Adrenal gland (tissue), 12 donors: ENCODE measurements around the gene WDR35. TPM values are rescaled to one million over a fixed set of nuclear protein-coding genes. Genes with fewer than 3 reads are reported as not detected.

Experiments used
- DNase-seq, 7 donors: peaks; one replicate each; pipeline ENCODE4 v3.0.0-alpha.2; 2019 to 2020
- H3K27ac ChIP-seq, 5 donors: fragments of 200-600 bp; sonication (generic) in 4 of 5; 1 replicate in 3 of 5; 2 replicates in 2 of 5; pipeline versions ENCODE4 v1.5.1 to v1.8.0; 2016 to 2020; ENCODE audit warnings: mild to moderate bottlenecking in 1 of 5
- H3K27me3 ChIP-seq: fragments of 200-600 bp; 2 replicates; pipeline ENCODE4 v1.8.0; 2021
- H3K36me3 ChIP-seq, 2 donors: fragments of 200-600 bp; replicated peaks in 1 of 2; 1 replicate in 1 of 2; 2 replicates in 1 of 2; pipeline versions ENCODE4 v1.5.1 to v1.8.0; 2018 to 2022
- H3K4me1 ChIP-seq, 2 donors: fragments of 200-600 bp; replicated peaks in 1 of 2; 1 replicate in 1 of 2; 2 replicates in 1 of 2; pipeline versions ENCODE4 v1.5.1 to v1.8.0; 2018 to 2021
- H3K4me3 ChIP-seq, 4 donors: fragments of 200-600 bp; sonication (generic) in 3 of 4; one replicate each; pipeline ENCODE4 v1.5.1; 2016 to 2018
- H3K9me3 ChIP-seq, 3 donors: fragments of 200-600 bp; sonication (generic) in 1 of 3; replicated peaks in 1 of 3; 1 replicate in 2 of 3; 2 replicates in 1 of 3; pipeline versions ENCODE4 v1.5.1 to v1.8.0; 2016 to 2021
- POLR2A ChIP-seq, 2 donors: fragments of 450-650 bp; IDR thresholded peaks; one replicate each; pipeline ENCODE4 v1.6.1; 2017; ENCODE audit warnings: antibody characterized with exemption in 2 of 2, mild to moderate bottlenecking in 2 of 2, moderate library complexity in 1 of 2
- WGBS, 4 donors: extraction: QIAGEN DNeasy Blood & Tissue Kit in 2 of 4; methylation state at CpG; one replicate each; pipeline versions ENCODE4 v1.1.5 to v1.1.7; 2013 to 2017; 5-methylcytosine and 5-hydroxymethylcytosine counted together
- intact Hi-C, 2 donors: fragments of 100-400 bp; cut with DNase I; formaldehyde crosslinking; loops; one replicate each; pipeline versions ENCODE4 v1.14.1 to v1.15.0; 2022 to 2023
- polyA plus RNA-seq, 3 donors: library from polyadenylated mRNA; stranded (reverse); fragments of 200-250 nt in 2 of 3; fragments of 350-450 nt in 1 of 3; fragmentation: Illumina TruSeq in 1 of 3; extraction: RNeasy Lipid Tissue Mini Kit (QIAGEN cat#74804) in 1 of 3; gene quantifications; one replicate each; pipeline ENCODE4 v1.2.3, GENCODE V29; 2013 to 2014
- total RNA-seq, 9 donors: library from RNA; depleted of rRNA in 4 of 9; stranded (reverse); fragments of >200 nt in 4 of 9; fragments of 120-200 nt in 1 of 9; fragmentation: NEBNext Ultra II Directional in 1 of 9; extraction: Animal tissue kit (Norgen Biotek cat#: 25700) in 1 of 9; gene quantifications; one replicate each; pipeline versions ENCODE4 v1.1.0 to v1.2.4, GENCODE V29; 2013 to 2023
- TF ChIP-seq, protein P1 (sequence below), 6 experiments: fragments of 450-650 bp in 4 of 6; fragments of 200-600 bp in 2 of 6; sonication (generic) in 1 of 6; IDR thresholded peaks; 1 replicate in 5 of 6; 2 replicates in 1 of 6; pipeline versions ENCODE4 v1.5.1 to v1.8.0; 2016 to 2021; ENCODE audit warnings: antibody characterized with exemption in 6 of 6, mild to moderate bottlenecking in 2 of 6, moderate library complexity in 1 of 6
- donor health status: healthy with polysubstance abuse.
- donor health status: Bipolar disorder and iron deficiency.
- donor health status: DM: yes; HTN: yes; CAD: no.
- donor health status: DM: no; HTN: no; CAD: no.
- donor health status: DM: no; HTN: no; CAD: no.
- donor health status: DM: yes; HTN: yes; CAD: no.

Gene WDR35
- total and polyA plus RNA-seq, 12 donors, result 3.7 to 14.4 (median 9.9) TPM

DNA sequence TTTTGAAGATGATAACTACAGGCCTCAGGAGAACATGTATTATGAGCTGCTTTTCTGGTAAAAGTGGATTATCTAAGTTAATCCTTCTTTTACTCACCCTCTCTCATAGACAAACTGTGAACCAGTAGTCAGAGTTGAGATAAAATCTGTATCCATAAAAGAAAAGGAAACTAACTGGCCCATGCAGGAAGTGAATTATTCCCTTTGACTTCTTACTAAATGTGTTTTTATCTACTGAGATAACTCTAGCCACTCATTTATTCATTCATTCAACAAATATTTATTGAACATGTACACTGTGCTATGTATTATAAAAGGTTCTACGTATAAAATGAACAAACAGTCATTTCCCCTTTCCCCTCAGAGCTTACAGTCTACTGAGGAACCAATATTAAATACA, 10.0 kb downstream of the WDR35 start:
- peaks cover 0 to 8% of the 10 kb centered on the region in 2 donors for H3K36me3 ChIP-seq

DNA sequence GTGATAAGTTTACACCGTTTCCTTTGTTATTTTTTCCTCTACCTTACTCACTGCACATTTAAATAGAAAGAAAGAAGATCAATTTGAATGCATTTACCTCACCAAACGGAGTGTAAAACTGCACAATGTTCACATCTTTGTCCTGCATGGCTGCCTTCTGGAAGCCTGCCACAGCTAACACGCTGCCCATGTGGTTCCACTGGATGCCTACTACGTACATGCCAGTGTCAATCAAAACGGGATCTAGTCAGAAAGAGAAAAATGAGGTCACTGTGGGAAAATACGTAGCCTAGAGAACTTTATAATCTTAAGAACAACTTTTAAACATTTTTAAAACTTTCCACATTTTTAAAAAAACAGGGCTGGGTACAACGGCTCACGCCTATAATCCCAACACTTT, 16.4 kb downstream of the WDR35 start:
- DNase-seq, result no peak
- Histone ChIP-seq H3K27me3 (no peaks in the 10 kb centered on the region), H3K4me3 (no peak overlapping the region), H3K4me1 (no peaks in the 10 kb centered on the region), H3K36me3 (peaks cover 0 to 20% of the 10 kb centered on the region in 2 donors), H3K9me3 (no peaks in the 10 kb centered on the region), H3K27ac (no peak overlapping the region)
- intact Hi-C loops, result no loop called here
- TF ChIP-seq POLR2A (IDR thresholded peaks at IDR 0.05), result no peak
- TF ChIP-seq, protein P1, sequence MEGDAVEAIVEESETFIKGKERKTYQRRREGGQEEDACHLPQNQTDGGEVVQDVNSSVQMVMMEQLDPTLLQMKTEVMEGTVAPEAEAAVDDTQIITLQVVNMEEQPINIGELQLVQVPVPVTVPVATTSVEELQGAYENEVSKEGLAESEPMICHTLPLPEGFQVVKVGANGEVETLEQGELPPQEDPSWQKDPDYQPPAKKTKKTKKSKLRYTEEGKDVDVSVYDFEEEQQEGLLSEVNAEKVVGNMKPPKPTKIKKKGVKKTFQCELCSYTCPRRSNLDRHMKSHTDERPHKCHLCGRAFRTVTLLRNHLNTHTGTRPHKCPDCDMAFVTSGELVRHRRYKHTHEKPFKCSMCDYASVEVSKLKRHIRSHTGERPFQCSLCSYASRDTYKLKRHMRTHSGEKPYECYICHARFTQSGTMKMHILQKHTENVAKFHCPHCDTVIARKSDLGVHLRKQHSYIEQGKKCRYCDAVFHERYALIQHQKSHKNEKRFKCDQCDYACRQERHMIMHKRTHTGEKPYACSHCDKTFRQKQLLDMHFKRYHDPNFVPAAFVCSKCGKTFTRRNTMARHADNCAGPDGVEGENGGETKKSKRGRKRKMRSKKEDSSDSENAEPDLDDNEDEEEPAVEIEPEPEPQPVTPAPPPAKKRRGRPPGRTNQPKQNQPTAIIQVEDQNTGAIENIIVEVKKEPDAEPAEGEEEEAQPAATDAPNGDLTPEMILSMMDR (IDR thresholded peaks at IDR 0.05), result no peak
- WGBS, 4 donors, result 91 to 96% (median 93%) methylated on average over 8 of the region's 8 CpGs

More for the DNA sequence above, 10.0 kb downstream of the WDR35 start:
- 71 to 89% (median 80%) methylated on average over 1 of the region's 1 CpG for WGBS, 4 donors
- H3K4me1 ChIP-seq, result peaks cover 0 to 6% of the 10 kb centered on the region in 2 donors
- H3K27me3 ChIP-seq, result no peaks in the 10 kb centered on the region
- H3K4me3 ChIP-seq, result no peak overlapping the region
- no peaks in the 10 kb centered on the region for H3K9me3 ChIP-seq
- TF ChIP-seq, protein P1 (IDR thresholded peaks at IDR 0.05), result no peak
- TF ChIP-seq POLR2A (IDR thresholded peaks at IDR 0.05), result no peak
- no peak overlapping the region for H3K27ac ChIP-seq
- DNase-seq, result no peak
- intact Hi-C loops, result no loop called here

DNA sequence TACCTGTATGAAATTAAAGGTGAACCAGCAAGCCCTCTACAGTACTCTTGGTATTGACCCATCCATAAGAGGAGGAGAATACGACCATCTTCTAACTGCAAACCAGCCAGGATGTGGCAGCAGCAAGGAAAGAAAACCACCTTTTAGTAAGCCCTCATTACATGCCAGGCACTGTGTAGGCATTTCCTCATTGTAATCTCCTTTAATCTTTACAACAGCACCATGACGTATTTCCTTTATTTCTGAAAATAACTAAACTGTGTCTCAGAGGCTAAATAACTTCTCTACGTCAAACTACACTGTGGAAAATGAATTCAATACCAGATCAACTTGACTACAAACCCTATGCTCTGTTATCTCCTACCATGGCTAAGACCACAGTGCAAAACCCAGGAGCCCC, 18.2 kb downstream of the WDR35 start:
- Histone ChIP-seq H3K9me3 (no peaks in the 10 kb centered on the region), H3K36me3 (peaks cover 0 to 15% of the 10 kb centered on the region in 2 donors), H3K4me1 (no peaks in the 10 kb centered on the region), H3K27me3 (no peaks in the 10 kb centered on the region), H3K27ac (no peak overlapping the region), H3K4me3 (no peak overlapping the region)
- no peak for DNase-seq
- TF ChIP-seq, protein P1 (IDR thresholded peaks at IDR 0.05), result no peak
- TF ChIP-seq POLR2A (IDR thresholded peaks at IDR 0.05), result no peak
- intact Hi-C loops, result no loop called here
- 81 to 89% (median 85%) methylated on average over 3 of the region's 3 CpGs for WGBS, 4 donors

- Histone ChIP-seq H3K27ac (no peak overlapping the region), H3K4me1 (no peaks in the 10 kb centered on the region), H3K36me3 (no peaks in the 10 kb centered on the region), H3K9me3 (no peaks in the 10 kb centered on the region), H3K27me3 (no peaks in the 10 kb centered on the region), H3K4me3 (no peak overlapping the region)
- TF ChIP-seq, protein P1 (IDR thresholded peaks at IDR 0.05), result no peak
- TF ChIP-seq POLR2A (IDR thresholded peaks at IDR 0.05), result no peak
- intact Hi-C loops, result no loop called here
- 96 to 100% (median 98%) methylated on average over 1 of the region's 1 CpG for WGBS, 4 donors
- no peak for DNase-seq
These were observed 26.5 kb downstream of the WDR35 start for GRCh38 chr2:19963386-19963785.
